ENCODE results near the gene IGFBP2.
A peak's percentile ranks its signal among the peaks of the same experiment; 100 is the strongest.

Gene IGFBP2

DNA sequence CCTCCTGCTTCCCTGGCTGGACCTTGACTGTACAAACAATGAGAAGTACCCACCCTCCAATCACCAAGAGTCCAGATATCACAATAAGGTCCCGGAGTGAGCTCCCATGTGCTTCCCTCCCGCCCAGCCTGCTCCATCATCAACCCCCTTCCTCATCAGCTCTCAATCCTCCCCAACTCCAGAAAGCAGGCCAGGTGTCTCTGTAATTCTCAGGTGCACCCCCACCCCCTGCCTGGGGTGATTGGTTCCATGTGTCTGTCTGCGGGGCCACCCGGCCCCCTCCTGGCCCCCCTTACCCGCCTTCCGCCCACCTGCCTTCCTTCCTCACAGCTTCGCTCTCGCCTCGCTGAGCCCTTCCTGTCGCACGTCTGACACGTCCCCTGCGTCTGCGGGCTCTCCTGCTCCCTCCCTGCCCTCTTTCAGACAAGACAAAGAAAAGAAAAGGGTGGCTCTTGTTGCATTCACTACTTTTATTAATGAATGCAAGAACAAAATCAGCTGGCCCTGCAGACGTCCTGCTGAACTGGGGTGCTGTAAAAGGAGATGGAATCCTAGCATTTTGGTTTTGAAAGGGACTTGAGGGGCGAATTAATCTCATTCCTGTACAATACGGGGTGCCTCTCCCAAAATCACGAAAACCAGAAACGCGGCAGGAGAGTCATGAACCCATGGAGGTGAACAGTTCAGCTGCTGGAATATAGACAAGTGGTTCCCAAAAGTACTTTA, 26.5 kb upstream of the IGFBP2 start:
- Histone ChIP-seq H3K27ac (no peak overlapping the region), H3K9me3 (ENCODE audit: low read depth, low read length) (no peaks in the 10 kb centered on the region)

GRCh38 chr2:216607277-216607560, 26.0 kb upstream of the IGFBP2 start:
- H3K9ac ChIP-seq (ENCODE audit: insufficient read length) = no peak overlapping the region
- no peak for DNase-seq (ENCODE audit: low read depth, low spot score)
- TF ChIP-seq EZH2 (IDR thresholded peaks at IDR 0.05) (no peak), FOXP2 (optimal IDR thresholded peaks at IDR 0.05; ENCODE audit: control extremely low read depth, extremely low read length, insufficient read depth) (no peak), POLR2AphosphoS5 (IDR thresholded peaks at IDR 0.05; ENCODE audit: borderline replicate concordance, low read depth, low read length) (no peak)

More for the DNA sequence above, 26.5 kb upstream of the IGFBP2 start:
- H3K9ac ChIP-seq (ENCODE audit: insufficient read length) = no peak overlapping the region
- TF ChIP-seq FOXP2 (optimal IDR thresholded peaks at IDR 0.05; ENCODE audit: control extremely low read depth, extremely low read length, insufficient read depth) = no peak
- no peak for TF ChIP-seq EZH2 (IDR thresholded peaks at IDR 0.05)
- no peak for TF ChIP-seq POLR2AphosphoS5 (IDR thresholded peaks at IDR 0.05; ENCODE audit: borderline replicate concordance, low read depth, low read length)
- H3K4me3 ChIP-seq = no peak overlapping the region
- no peaks in the 10 kb centered on the region for H3K36me3 ChIP-seq (ENCODE audit: insufficient read depth, low read length)
- no peak for DNase-seq (ENCODE audit: low read depth, low spot score)

DNA sequence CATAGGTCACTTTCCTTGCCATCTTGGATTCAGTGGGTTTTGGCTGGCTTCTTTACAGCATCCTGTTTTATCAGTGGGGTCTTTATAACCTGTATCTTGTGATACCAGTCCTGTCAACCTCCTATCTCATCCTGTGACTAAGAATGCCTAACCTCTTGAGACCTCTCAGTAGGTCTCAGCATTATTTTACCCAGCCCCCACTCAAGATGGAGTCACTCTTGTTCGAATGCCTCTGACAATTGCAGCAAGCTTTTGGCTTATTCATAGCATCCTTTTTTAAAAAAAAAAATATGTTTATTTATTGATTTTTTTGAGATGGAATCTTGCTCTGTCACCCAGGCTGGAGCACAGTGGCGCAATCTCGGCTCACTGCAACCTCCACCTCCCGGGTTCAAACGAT, 24.7 kb upstream of the IGFBP2 start:
- Histone ChIP-seq H3K36me3 (ENCODE audit: insufficient read depth, low read length) (no peaks in the 10 kb centered on the region), H3K9ac (ENCODE audit: insufficient read length) (no peak overlapping the region), H3K9me3 (ENCODE audit: low read depth, low read length) (no peaks in the 10 kb centered on the region), H3K27ac (no peak overlapping the region), H3K4me3 (no peak overlapping the region)
- TF ChIP-seq FOXP2 (optimal IDR thresholded peaks at IDR 0.05; ENCODE audit: control extremely low read depth, extremely low read length, insufficient read depth) (no peak), POLR2AphosphoS5 (IDR thresholded peaks at IDR 0.05; ENCODE audit: borderline replicate concordance, low read depth, low read length) (no peak), EZH2 (IDR thresholded peaks at IDR 0.05) (no peak)
- no peak for DNase-seq (ENCODE audit: low read depth, low spot score)

More at GRCh38 chr2:216607277-216607560, 26.0 kb upstream of the IGFBP2 start:
- no peaks in the 10 kb centered on the region for H3K9me3 ChIP-seq (ENCODE audit: low read depth, low read length)
- H3K27ac ChIP-seq = no peak overlapping the region
- H3K4me3 ChIP-seq = no peak overlapping the region
- no peaks in the 10 kb centered on the region for H3K36me3 ChIP-seq (ENCODE audit: insufficient read depth, low read length)

DNA sequence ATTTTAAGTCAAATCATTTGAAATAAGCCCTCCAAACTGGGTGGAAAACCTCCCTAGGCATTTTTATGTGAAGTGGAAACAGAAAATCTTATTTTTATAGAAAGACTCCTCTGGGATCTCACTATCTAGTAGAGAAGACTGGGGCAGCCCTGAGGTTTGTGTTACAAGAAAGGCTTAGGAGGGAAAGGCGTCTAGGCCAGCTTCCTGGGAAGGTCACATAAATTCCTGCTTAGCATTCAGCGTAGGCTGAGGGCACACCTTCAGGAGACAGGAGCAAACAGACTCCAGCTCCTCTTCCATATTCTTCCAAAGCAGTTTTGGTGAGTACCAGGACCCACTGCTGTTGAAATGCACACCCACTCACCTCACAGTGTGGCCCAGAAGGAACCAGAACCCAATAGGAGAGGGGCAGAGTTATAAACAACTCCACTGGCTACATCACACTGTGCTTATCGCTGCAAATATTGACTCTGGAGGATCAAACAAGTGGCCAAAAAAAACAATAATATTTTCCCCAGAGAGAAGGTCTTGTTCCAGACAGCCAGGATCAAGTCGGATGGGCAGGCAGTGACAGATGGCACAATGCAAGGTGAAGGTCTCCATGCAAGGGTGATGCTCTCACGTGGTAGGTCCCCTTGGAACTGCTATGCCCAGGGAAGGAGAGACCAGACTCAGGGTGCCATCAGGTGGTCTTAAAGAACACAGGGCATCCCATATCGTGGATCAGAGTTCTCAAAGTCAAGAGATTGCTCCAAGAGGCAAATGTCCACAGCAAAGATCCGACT, 17.7 kb upstream of the IGFBP2 start:
- Histone ChIP-seq H3K4me3 (no peak overlapping the region), H3K9ac (ENCODE audit: insufficient read length) (no peak overlapping the region), H3K9me3 (ENCODE audit: low read depth, low read length) (no peaks in the 10 kb centered on the region), H3K27ac (no peak overlapping the region), H3K36me3 (ENCODE audit: insufficient read depth, low read length) (no peaks in the 10 kb centered on the region)
- TF ChIP-seq POLR2AphosphoS5 (IDR thresholded peaks at IDR 0.05; ENCODE audit: borderline replicate concordance, low read depth, low read length) (no peak), FOXP2 (optimal IDR thresholded peaks at IDR 0.05; ENCODE audit: control extremely low read depth, extremely low read length, insufficient read depth) (no peak), EZH2 (IDR thresholded peaks at IDR 0.05) (no peak)
- no peak for DNase-seq (ENCODE audit: low read depth, low spot score)

- no peak for TF ChIP-seq EZH2 (IDR thresholded peaks at IDR 0.05)
- TF ChIP-seq FOXP2 (optimal IDR thresholded peaks at IDR 0.05; ENCODE audit: control extremely low read depth, extremely low read length, insufficient read depth) = no peak
- TF ChIP-seq POLR2AphosphoS5 (IDR thresholded peaks at IDR 0.05; ENCODE audit: borderline replicate concordance, low read depth, low read length) = no peak
- Histone ChIP-seq H3K4me3 (no peak overlapping the region), H3K9ac (ENCODE audit: insufficient read length) (no peak overlapping the region), H3K27ac (no peak overlapping the region), H3K36me3 (ENCODE audit: insufficient read depth, low read length) (no peaks in the 10 kb centered on the region), H3K9me3 (ENCODE audit: low read depth, low read length) (no peaks in the 10 kb centered on the region)
- DNase-seq (ENCODE audit: low read depth, low spot score) = no peak
Observed at GRCh38 chr2:216616083-216616678, 17.0 kb upstream of the IGFBP2 start.

GRCh38 chr2:216617159-216617815, 15.9 kb upstream of the IGFBP2 start:
- TF ChIP-seq EZH2 (IDR thresholded peaks at IDR 0.05) = no peak
- TF ChIP-seq POLR2AphosphoS5 (IDR thresholded peaks at IDR 0.05; ENCODE audit: borderline replicate concordance, low read depth, low read length) = no peak
- no peak for TF ChIP-seq FOXP2 (optimal IDR thresholded peaks at IDR 0.05; ENCODE audit: control extremely low read depth, extremely low read length, insufficient read depth)
- Histone ChIP-seq H3K27ac (0 out of 2 replicates have a peak overlapping the region, but pooled peaks have one; percentile 26), H3K36me3 (ENCODE audit: insufficient read depth, low read length) (no peaks in the 10 kb centered on the region), H3K9ac (ENCODE audit: insufficient read length) (no peak overlapping the region), H3K9me3 (ENCODE audit: low read depth, low read length) (no peaks in the 10 kb centered on the region), H3K4me3 (no peak overlapping the region)
- no peak for DNase-seq (ENCODE audit: low read depth, low spot score)

DNA sequence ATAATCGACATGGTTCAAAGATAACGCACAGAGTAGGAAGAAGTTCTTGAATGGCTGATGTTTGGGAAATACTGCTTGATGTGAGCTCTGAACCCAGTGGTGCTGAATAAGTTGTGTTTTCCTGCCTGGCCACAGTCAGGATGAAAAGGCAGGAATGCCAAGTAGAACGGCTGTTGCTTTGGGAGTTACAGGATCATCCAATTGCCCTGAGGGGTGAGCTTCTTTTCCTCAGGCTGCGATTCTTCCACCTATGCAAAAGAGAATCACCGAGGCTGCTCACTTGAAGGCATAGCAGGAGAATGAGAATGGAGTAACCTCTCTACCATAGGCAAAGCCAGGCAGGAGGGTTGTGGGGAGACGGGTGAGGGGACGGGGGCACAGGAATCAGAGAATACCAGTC, 14.4 kb upstream of the IGFBP2 start:
- DNase-seq (ENCODE audit: low read depth, low spot score) = no peak
- H3K27ac ChIP-seq = peak overlapping the region; percentile 95
- H3K9ac ChIP-seq (ENCODE audit: insufficient read length) = peak overlapping the region; percentile 56
- no peaks in the 10 kb centered on the region for H3K9me3 ChIP-seq (ENCODE audit: low read depth, low read length)
- no peak for TF ChIP-seq EZH2 (IDR thresholded peaks at IDR 0.05)
- TF ChIP-seq FOXP2 (optimal IDR thresholded peaks at IDR 0.05; ENCODE audit: control extremely low read depth, extremely low read length, insufficient read depth) = no peak
- TF ChIP-seq POLR2AphosphoS5 (IDR thresholded peaks at IDR 0.05; ENCODE audit: borderline replicate concordance, low read depth, low read length) = no peak
- H3K36me3 ChIP-seq (ENCODE audit: insufficient read depth, low read length) = no peaks in the 10 kb centered on the region
- peak overlapping the region; percentile 67 for H3K4me3 ChIP-seq

All from SK-N-MC (cell line).